Natural killer cell (primary cell): ENCODE measurements around the gene LRP3. TPM values are rescaled to one million over a fixed set of nuclear protein-coding genes. Genes with fewer than 3 reads are reported as not detected.

Experiments
- ATAC-seq, 3 donors: fragments of 150-1000 bp in 2 of 3; fragments of 200-7000 bp in 1 of 3; cut with Tn5 transposase; 1 replicate in 1 of 3; 2 replicates in 2 of 3; pipeline ENCODE4 v1.10.0; 2021; ENCODE audit warnings: mild to moderate bottlenecking in 2 of 3, moderate library complexity in 2 of 3
- DNase-seq, 2 donors: peaks; one replicate each; pipeline versions ENCODE4 v3.0.0 to v3.0.0-alpha.2; 2013 to 2021; ENCODE audit warnings: mixed read lengths in 1 of 2
- H3K27ac ChIP-seq: one replicate; pipeline ENCODE4 v1.5.1; 2013; ENCODE audit warnings: mild to moderate bottlenecking, low read length
- H3K27me3 ChIP-seq: one replicate; pipeline ENCODE4 v1.6.1; 2013; ENCODE audit warnings: low read length; ENCODE audit not compliant: control insufficient read depth, insufficient read depth
- H3K36me3 ChIP-seq: one replicate; pipeline ENCODE4 v1.6.1; 2013; ENCODE audit warnings: low read length; ENCODE audit not compliant: control insufficient read depth, insufficient read depth
- H3K4me1 ChIP-seq: one replicate; pipeline ENCODE4 v1.6.1; 2013; ENCODE audit warnings: low read length; ENCODE audit not compliant: control insufficient read depth, insufficient read depth
- H3K4me3 ChIP-seq: one replicate; pipeline ENCODE4 v1.5.1; 2013; ENCODE audit warnings: low read length
- H3K9me3 ChIP-seq: one replicate; pipeline ENCODE4 v1.6.1; 2013; ENCODE audit warnings: low read length; ENCODE audit not compliant: control insufficient read depth, insufficient read depth
- H3K27ac Mint-ChIP-seq, 2 donors: one replicate each; pipeline ENCODE4 v1.8.0; 2022; ENCODE audit warnings: mild to moderate bottlenecking in 2 of 2, mixed read lengths in 2 of 2, moderate library complexity in 1 of 2
- H3K27me3 Mint-ChIP-seq, 2 donors: one replicate each; pipeline ENCODE4 v1.8.0; 2022; ENCODE audit warnings: low read depth in 2 of 2, mixed read lengths in 2 of 2
- H3K36me3 Mint-ChIP-seq: one replicate; pipeline ENCODE4 v1.8.0; 2022; ENCODE audit warnings: mixed read lengths
- H3K4me1 Mint-ChIP-seq, 2 donors: one replicate each; pipeline ENCODE4 v1.8.0; 2022; ENCODE audit warnings: mixed read lengths in 2 of 2
- H3K4me3 Mint-ChIP-seq: one replicate; pipeline ENCODE4 v1.8.0; 2022; ENCODE audit warnings: mild to moderate bottlenecking, moderate library complexity, mixed read lengths
- H3K9me3 Mint-ChIP-seq, 2 donors: one replicate each; pipeline ENCODE4 v1.8.0; 2022; ENCODE audit warnings: mixed read lengths in 2 of 2
- WGBS: methylation state at CpG from one replicate; pipeline ENCODE4 v1.1.7; 2013; ENCODE audit warnings: missing lambda C conversion rate; ENCODE audit not compliant: insufficient coverage; 5-methylcytosine and 5-hydroxymethylcytosine counted together
- intact Hi-C: fragments of 100-400 bp; cut with micrococcal nuclease; formaldehyde crosslinking; loops from one replicate; pipeline ENCODE4 v1.14.2; 2022
- total RNA-seq, 4 donors: library from RNA; stranded (reverse); fragments of 120-200 nt in 1 of 4; gene quantifications; one replicate each; pipeline versions ENCODE4 v1.2.3 to v1.2.4, GENCODE V29; 2013 to 2022
- TF ChIP-seq, protein P1 (sequence below): fragments of 200-600 bp; IDR thresholded peaks from one replicate; pipeline ENCODE4 v1.8.0; 2022; ENCODE audit warnings: antibody characterized with exemption

LRP3 gene
- total RNA-seq, 3 donors from 2014 or later (not counting 1 experiment from before 2014, with no cell fraction given) = 0.33 to 0.38 TPM; not detected in 1

DNA sequence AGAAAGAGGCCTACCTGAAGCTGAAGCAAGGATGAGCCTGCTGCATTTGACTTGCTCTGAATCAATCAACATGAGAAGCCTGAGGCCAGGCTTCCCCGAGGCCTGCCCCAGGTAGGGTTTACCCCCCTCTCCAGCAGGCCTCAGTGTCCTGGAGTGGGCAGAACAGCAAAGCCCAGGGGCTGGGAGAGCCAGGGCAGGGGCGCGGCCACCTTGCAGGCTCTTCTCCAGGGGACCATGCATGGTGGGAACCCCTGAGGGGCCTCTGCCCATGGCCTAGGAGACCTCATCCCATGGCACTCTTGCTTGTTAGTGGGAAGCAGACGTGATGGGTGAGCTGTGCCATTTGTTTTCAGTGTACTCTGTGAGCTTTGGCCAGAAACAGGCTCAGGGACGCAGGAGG is 19.9 kb upstream of the LRP3 start:
- H3K4me3 ChIP-seq = no peak overlapping the region
- Mint-ChIP-seq H3K9me3 (no peaks in the 10 kb centered on the region), H3K4me3 (no peak overlapping the region), H3K36me3 (peaks cover 7% of the 10 kb centered on the region), H3K27ac (peak overlapping the region in 1 of 2 donors; percentile 100), H3K4me1 (peaks cover 47 to 57% of the 10 kb centered on the region in 2 donors), H3K27me3 (peaks cover 5 to 6% of the 10 kb centered on the region in 2 donors)
- TF ChIP-seq, protein P1, sequence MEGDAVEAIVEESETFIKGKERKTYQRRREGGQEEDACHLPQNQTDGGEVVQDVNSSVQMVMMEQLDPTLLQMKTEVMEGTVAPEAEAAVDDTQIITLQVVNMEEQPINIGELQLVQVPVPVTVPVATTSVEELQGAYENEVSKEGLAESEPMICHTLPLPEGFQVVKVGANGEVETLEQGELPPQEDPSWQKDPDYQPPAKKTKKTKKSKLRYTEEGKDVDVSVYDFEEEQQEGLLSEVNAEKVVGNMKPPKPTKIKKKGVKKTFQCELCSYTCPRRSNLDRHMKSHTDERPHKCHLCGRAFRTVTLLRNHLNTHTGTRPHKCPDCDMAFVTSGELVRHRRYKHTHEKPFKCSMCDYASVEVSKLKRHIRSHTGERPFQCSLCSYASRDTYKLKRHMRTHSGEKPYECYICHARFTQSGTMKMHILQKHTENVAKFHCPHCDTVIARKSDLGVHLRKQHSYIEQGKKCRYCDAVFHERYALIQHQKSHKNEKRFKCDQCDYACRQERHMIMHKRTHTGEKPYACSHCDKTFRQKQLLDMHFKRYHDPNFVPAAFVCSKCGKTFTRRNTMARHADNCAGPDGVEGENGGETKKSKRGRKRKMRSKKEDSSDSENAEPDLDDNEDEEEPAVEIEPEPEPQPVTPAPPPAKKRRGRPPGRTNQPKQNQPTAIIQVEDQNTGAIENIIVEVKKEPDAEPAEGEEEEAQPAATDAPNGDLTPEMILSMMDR = no peak
- no peak overlapping the region for H3K27ac ChIP-seq
- DNase-seq (no peak), ATAC-seq (no peak)
- H3K9me3 ChIP-seq = no peaks in the 10 kb centered on the region
- H3K36me3 ChIP-seq = no peaks in the 10 kb centered on the region
- WGBS = 99% methylated on average over 5 of the region's 5 CpGs
- H3K4me1 ChIP-seq = peaks cover 39% of the 10 kb centered on the region
- intact Hi-C loops = no loop called here
- no peaks in the 10 kb centered on the region for H3K27me3 ChIP-seq

DNA sequence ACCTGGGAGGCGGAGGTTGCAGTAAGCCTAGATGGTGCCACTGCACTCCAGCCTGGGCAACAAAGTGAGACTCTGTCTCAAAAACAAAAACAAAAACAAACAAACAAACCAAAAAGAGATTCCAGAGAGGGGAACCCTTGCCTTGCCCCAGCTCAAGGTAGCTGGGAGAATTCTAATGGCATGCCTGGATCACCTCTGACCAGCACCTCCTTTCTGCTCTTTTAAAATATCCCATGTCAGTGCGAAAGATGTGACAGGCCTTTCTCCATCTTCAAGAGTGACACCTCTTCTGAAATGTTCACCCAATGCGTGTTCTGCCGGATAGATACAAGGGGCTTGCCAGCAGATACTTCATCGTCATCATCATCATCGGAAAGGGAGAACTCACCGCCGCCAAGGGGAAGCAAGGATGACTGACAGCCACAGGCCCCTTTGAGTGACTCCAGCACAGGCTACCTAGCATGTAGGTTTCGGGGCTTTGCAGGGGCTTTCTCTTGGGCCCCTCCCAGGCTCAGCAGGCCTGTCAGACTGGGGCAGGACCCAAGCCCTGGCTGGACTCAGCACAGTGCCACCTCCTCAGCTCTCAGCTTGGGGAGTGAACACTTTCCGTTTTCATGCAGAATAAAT is 18.9 kb upstream of the LRP3 start:
- Mint-ChIP-seq H3K4me3 (peak overlapping the region; percentile 100), H3K27ac (peak overlapping the region; percentile 100), H3K9me3 (no peaks in the 10 kb centered on the region), H3K27me3 (peaks cover 5 to 6% of the 10 kb centered on the region in 2 donors), H3K4me1 (peaks cover 48 to 57% of the 10 kb centered on the region in 2 donors), H3K36me3 (peaks cover 7% of the 10 kb centered on the region)
- H3K27me3 ChIP-seq = no peaks in the 10 kb centered on the region
- no peaks in the 10 kb centered on the region for H3K9me3 ChIP-seq
- H3K4me3 ChIP-seq = no peak overlapping the region
- intact Hi-C loops = no loop called here
- TF ChIP-seq, protein P1 = no peak
- DNase-seq (no peak), ATAC-seq (no peak)
- peaks cover 39% of the 10 kb centered on the region for H3K4me1 ChIP-seq
- no peaks in the 10 kb centered on the region for H3K36me3 ChIP-seq
- no peak overlapping the region for H3K27ac ChIP-seq
- 92% methylated on average over 10 of the region's 10 CpGs for WGBS

DNA sequence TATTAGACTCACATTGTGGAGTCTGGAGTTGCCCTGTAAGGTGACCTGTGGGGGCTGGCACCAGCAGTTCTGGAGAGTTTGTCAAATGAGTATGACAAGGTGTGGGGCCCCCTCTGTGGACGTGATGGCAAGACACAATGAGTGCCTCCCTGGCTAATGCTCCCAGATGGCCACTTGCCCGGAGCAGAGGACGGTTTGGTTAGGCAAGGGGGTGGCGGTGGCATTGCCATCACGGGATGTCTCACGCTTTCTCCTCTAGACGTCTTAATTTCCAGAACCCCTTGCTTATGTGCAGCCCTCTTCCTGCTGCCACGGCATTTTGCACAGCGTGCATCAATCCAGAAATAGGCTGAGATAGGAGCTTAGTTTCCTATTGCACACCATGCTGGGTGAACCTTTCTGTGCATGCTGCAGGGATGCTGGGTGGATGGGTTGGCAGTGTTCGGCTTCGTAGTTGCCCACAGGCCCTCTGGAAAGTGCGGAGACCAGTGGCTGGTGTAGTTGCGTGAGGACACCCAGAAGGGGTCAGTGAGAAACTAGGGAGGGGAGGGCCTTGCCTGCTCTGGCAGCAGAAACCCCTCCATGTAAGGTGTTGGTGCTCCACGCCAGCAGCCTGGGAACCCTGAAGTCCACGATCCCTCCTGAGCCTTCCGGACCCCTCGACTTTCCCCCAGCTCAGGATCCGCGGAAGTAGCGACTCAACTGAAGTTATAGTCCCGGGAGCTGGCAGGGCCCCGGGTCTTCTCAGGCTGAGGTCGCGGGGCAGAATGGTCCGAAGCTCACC is 18.1 kb upstream of the LRP3 start:
- ATAC-seq (no peak), DNase-seq (peak; percentile 23 to 55)
- peak overlapping the region; percentile 85 for H3K4me3 ChIP-seq
- H3K27me3 Mint-ChIP-seq = peaks cover 5 to 6% of the 10 kb centered on the region in 2 donors
- H3K9me3 ChIP-seq = no peaks in the 10 kb centered on the region
- intact Hi-C loops = loop anchor here (2.0 kb wide), 1 partner anchor 95 kb away; the partner anchor contains the start of gene GPATCH1
- no peaks in the 10 kb centered on the region for H3K36me3 ChIP-seq
- peaks cover 48 to 57% of the 10 kb centered on the region in 2 donors for H3K4me1 Mint-ChIP-seq
- TF ChIP-seq, protein P1 = no peak
- H3K27ac ChIP-seq = peak overlapping the region; percentile 86
- H3K36me3 Mint-ChIP-seq = peaks cover 7% of the 10 kb centered on the region
- WGBS = 13% methylated on average over 25 of the region's 25 CpGs
- H3K27ac Mint-ChIP-seq = peak overlapping the region; percentile 100
- peak overlapping the region; percentile 100 for H3K4me3 Mint-ChIP-seq
- H3K9me3 Mint-ChIP-seq = no peaks in the 10 kb centered on the region
- H3K27me3 ChIP-seq = no peaks in the 10 kb centered on the region
- peaks cover 39% of the 10 kb centered on the region for H3K4me1 ChIP-seq
